Mesenchymal stem cell (in vitro differentiated cells and primary cell): ENCODE results near the gene MMP2.
A peak's percentile ranks its signal among the peaks of the same experiment; 100 is the strongest.

Experiments
- DNase-seq: peaks from one replicate; pipeline ENCODE4 v3.0.0-alpha.2; 2013
- H2AFZ ChIP-seq: one replicate; pipeline ENCODE4 v1.6.1; 2013; ENCODE audit warnings: low read depth, mild to moderate bottlenecking, control low read depth, inconsistent platforms, low read length, moderate library complexity
- H2AK5ac ChIP-seq: 2 replicates; pipeline ENCODE4 v1.6.1; 2013; ENCODE audit warnings: low read length, moderate library complexity, mild to moderate bottlenecking, inconsistent platforms; ENCODE audit not compliant: severe bottlenecking
- H2BK120ac ChIP-seq: one replicate; pipeline ENCODE4 v1.6.1; 2013; ENCODE audit warnings: low read depth, mild to moderate bottlenecking, inconsistent platforms, low read length, moderate library complexity
- H2BK12ac ChIP-seq, 2 experiments: one replicate each; pipeline ENCODE4 v1.6.1; 2013; ENCODE audit warnings: inconsistent platforms in 2 of 2, low read length in 2 of 2, mild to moderate bottlenecking in 2 of 2, moderate library complexity in 2 of 2, control low read depth in 1 of 2
- H2BK15ac ChIP-seq: one replicate; pipeline ENCODE4 v1.6.1; 2013; ENCODE audit warnings: mild to moderate bottlenecking, low read depth, inconsistent platforms; ENCODE audit not compliant: poor library complexity, severe bottlenecking
- H2BK5ac ChIP-seq: 2 replicates; pipeline ENCODE4 v1.6.1; 2013; ENCODE audit warnings: low read depth, mild to moderate bottlenecking, low read length, control low read depth, inconsistent platforms; ENCODE audit not compliant: poor library complexity, severe bottlenecking
- H3K14ac ChIP-seq, 2 experiments: one replicate each; pipeline ENCODE4 v1.6.1; 2013; ENCODE audit warnings: inconsistent platforms in 2 of 2, low read length in 2 of 2, control low read depth in 1 of 2, mild to moderate bottlenecking in 1 of 2, moderate library complexity in 1 of 2
- H3K18ac ChIP-seq, 2 experiments: one replicate each; pipeline ENCODE4 v1.6.1; 2013; ENCODE audit warnings: inconsistent platforms in 2 of 2, low read length in 2 of 2, control low read depth in 1 of 2, low read depth in 1 of 2, mild to moderate bottlenecking in 1 of 2
- H3K23ac ChIP-seq, 2 experiments: one replicate each; pipeline ENCODE4 v1.6.1; 2013; ENCODE audit warnings: inconsistent platforms in 2 of 2, low read length in 2 of 2, mild to moderate bottlenecking in 2 of 2, moderate library complexity in 2 of 2, control low read depth in 1 of 2
- H3K27ac ChIP-seq: 2 replicates; pipeline ENCODE4 v1.5.1; 2013; ENCODE audit warnings: mild to moderate bottlenecking, moderate library complexity, low read length, control low read depth, inconsistent platforms; ENCODE audit not compliant: poor library complexity, severe bottlenecking
- H3K27me3 ChIP-seq, 2 experiments: 2 replicates each; pipeline versions ENCODE4 v1.6.1 to v1.7.0; 2013; ENCODE audit warnings: low read length in 2 of 2, mild to moderate bottlenecking in 2 of 2, moderate library complexity in 2 of 2, control low read depth in 1 of 2, inconsistent platforms in 1 of 2; ENCODE audit not compliant: control insufficient read depth in 1 of 2, insufficient read depth in 1 of 2
- H3K36me3 ChIP-seq, 2 experiments: 2 replicates each; pipeline versions ENCODE4 v1.6.1 to v1.7.0; 2013; ENCODE audit warnings: low read length in 2 of 2, control low read depth in 1 of 2, inconsistent platforms in 1 of 2, low read depth in 1 of 2, mild to moderate bottlenecking in 1 of 2; ENCODE audit not compliant: insufficient read depth in 2 of 2, control insufficient read depth in 1 of 2
- H3K4ac ChIP-seq, 2 experiments: one replicate each; pipeline ENCODE4 v1.6.1; 2013; ENCODE audit warnings: inconsistent platforms in 2 of 2, low read length in 2 of 2, mild to moderate bottlenecking in 2 of 2, moderate library complexity in 2 of 2, control low read depth in 1 of 2, low read depth in 1 of 2
- H3K4me1 ChIP-seq: 2 replicates; pipeline ENCODE4 v1.6.1; 2013; ENCODE audit warnings: low read depth, low read length, control low read depth; ENCODE audit not compliant: control insufficient read depth, insufficient read depth
- H3K4me2 ChIP-seq: 2 replicates; pipeline ENCODE4 v1.6.1; 2013; ENCODE audit warnings: low read length, mild to moderate bottlenecking, inconsistent platforms; ENCODE audit not compliant: poor library complexity, severe bottlenecking
- H3K4me3 ChIP-seq, 2 experiments: 2 replicates each; pipeline versions ENCODE4 v1.5.1 to v1.7.0; 2013; ENCODE audit warnings: low read length in 2 of 2, mild to moderate bottlenecking in 2 of 2, control low read depth in 1 of 2, low read depth in 1 of 2; ENCODE audit not compliant: insufficient read depth in 1 of 2
- H3K79me1 ChIP-seq: replicated peaks from 2 replicates; pipeline ENCODE4 v1.6.1; 2013; ENCODE audit warnings: mild to moderate bottlenecking, control low read depth, low read length, inconsistent platforms; ENCODE audit not compliant: poor library complexity, severe bottlenecking
- H3K9ac ChIP-seq: 2 replicates; pipeline ENCODE4 v1.7.0; 2013; ENCODE audit warnings: mild to moderate bottlenecking, low read length, moderate library complexity
- H3K9me3 ChIP-seq: 2 replicates; pipeline ENCODE4 v1.7.0; 2013; ENCODE audit warnings: mild to moderate bottlenecking, low read length; ENCODE audit not compliant: control insufficient read depth
- H4K8ac ChIP-seq: one replicate; pipeline ENCODE4 v1.6.1; 2013; ENCODE audit warnings: inconsistent platforms, mild to moderate bottlenecking, low read length, moderate library complexity
- H4K91ac ChIP-seq: one replicate; pipeline ENCODE4 v1.6.1; 2013; ENCODE audit warnings: mild to moderate bottlenecking, low read length, inconsistent platforms
- WGBS: methylation state at CpG from one replicate; pipeline ENCODE4 v1.1.7; 2013; ENCODE audit warnings: mixed read lengths; 5-methylcytosine and 5-hydroxymethylcytosine counted together

Gene MMP2

GRCh38 chr16:55496509-55497145 lies 17.6 kb downstream of the MMP2 start:
- no peak for DNase-seq
- Histone ChIP-seq H2BK120ac (peak overlapping the region; percentile 15), H3K79me1 (peaks cover 1% of the 10 kb centered on the region), H3K18ac (no peak overlapping the region), H2BK5ac (no peak overlapping the region), H2AFZ (no peak overlapping the region), H3K27ac (no peak overlapping the region), H3K9me3 (no peaks in the 10 kb centered on the region), H3K36me3 (peaks cover 25 to 99% of the 10 kb centered on the region in 2 experiments), H3K4me2 (no peak overlapping the region), H4K91ac (peak overlapping the region; percentile 30), H3K27me3 (no peaks in the 10 kb centered on the region), H3K9ac (peak overlapping the region; percentile 75), H4K8ac (no peak overlapping the region), H3K4me1 (peaks cover 22% of the 10 kb centered on the region), H2BK15ac (no peak overlapping the region), H3K23ac (peak overlapping the region in 1 of 2 experiments; percentile 9), H3K4me3 (no peak overlapping the region), H3K4ac (no peak overlapping the region), H2AK5ac (no peak overlapping the region), H2BK12ac (peak overlapping the region in 1 of 2 experiments; percentile 10), H3K14ac (no peak overlapping the region)
- whole genome bisulfite sequencing: 86% methylated on average over 7 of the region's 8 CpGs

- Histone ChIP-seq H2BK15ac (no peak overlapping the region), H2BK12ac (peak overlapping the region in 1 of 2 experiments; percentile 84), H4K8ac (no peak overlapping the region), H3K23ac (no peak overlapping the region), H3K4me1 (peaks cover 27% of the 10 kb centered on the region), H3K27ac (no peak overlapping the region), H3K9me3 (no peaks in the 10 kb centered on the region), H3K4me3 (no peak overlapping the region), H3K18ac (no peak overlapping the region), H3K9ac (peak overlapping the region; percentile 75), H3K4ac (no peak overlapping the region), H4K91ac (no peak overlapping the region), H3K4me2 (no peak overlapping the region), H2BK5ac (no peak overlapping the region), H3K14ac (no peak overlapping the region), H2AK5ac (peak overlapping the region; percentile 40), H2AFZ (no peak overlapping the region), H2BK120ac (no peak overlapping the region), H3K27me3 (no peaks in the 10 kb centered on the region), H3K79me1 (peaks cover 1% of the 10 kb centered on the region), H3K36me3 (peaks cover 22 to 100% of the 10 kb centered on the region in 2 experiments)
- 96% methylated on average over 5 of the region's 5 CpGs for WGBS
- no peak for DNase-seq
Measured at GRCh38 chr16:55497558-55497957, 18.6 kb downstream of the MMP2 start.

DNA sequence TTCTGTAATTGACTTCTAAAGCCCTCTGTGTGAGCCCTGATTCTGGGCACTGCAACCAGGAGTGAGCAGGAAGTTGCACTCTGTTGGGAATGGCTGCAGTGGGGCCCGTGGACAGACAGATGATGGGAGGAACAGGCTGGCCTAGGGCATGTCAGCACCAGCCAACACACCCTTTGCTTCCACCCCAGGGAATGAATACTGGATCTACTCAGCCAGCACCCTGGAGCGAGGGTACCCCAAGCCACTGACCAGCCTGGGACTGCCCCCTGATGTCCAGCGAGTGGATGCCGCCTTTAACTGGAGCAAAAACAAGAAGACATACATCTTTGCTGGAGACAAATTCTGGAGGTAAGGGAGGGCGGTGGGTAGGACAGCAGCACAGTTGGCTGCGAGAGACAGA lies 19.1 kb downstream of the MMP2 start:
- no peak overlapping the region for H3K4me3 ChIP-seq
- peaks cover 20 to 100% of the 10 kb centered on the region in 2 experiments for H3K36me3 ChIP-seq

GRCh38 chr16:55499281-55499680 lies 20.3 kb downstream of the MMP2 start:
- Histone ChIP-seq H3K4me3 (no peak overlapping the region), H3K4me1 (peaks cover 38% of the 10 kb centered on the region), H3K27ac (peak overlapping the region; percentile 94), H3K9me3 (no peaks in the 10 kb centered on the region), H2BK15ac (peak overlapping the region; percentile 15), H3K4ac (peak overlapping the region; percentile 3 to 19), H3K23ac (no peak overlapping the region), H3K36me3 (peaks cover 23 to 100% of the 10 kb centered on the region in 2 experiments), H2BK120ac (peak overlapping the region; percentile 21), H3K18ac (peak overlapping the region; percentile 46 to 79), H3K9ac (peak overlapping the region; percentile 75), H3K79me1 (peaks cover 1% of the 10 kb centered on the region), H3K4me2 (no peak overlapping the region), H3K14ac (peak overlapping the region in 1 of 2 experiments; percentile 72), H2BK12ac (peak overlapping the region; percentile 29 to 69), H4K8ac (no peak overlapping the region), H3K27me3 (no peaks in the 10 kb centered on the region), H2BK5ac (no peak overlapping the region), H4K91ac (peak overlapping the region; percentile 44), H2AFZ (no peak overlapping the region), H2AK5ac (peak overlapping the region; percentile 24)
- WGBS: 92% methylated on average over 2 of the region's 3 CpGs
- no peak for DNase-seq

More for the DNA sequence above, 19.1 kb downstream of the MMP2 start:
- Histone ChIP-seq H3K4ac (peak overlapping the region in 1 of 2 experiments; percentile 54), H4K8ac (peak overlapping the region; percentile 12), H3K27me3 (no peaks in the 10 kb centered on the region), H3K4me1 (peaks cover 32% of the 10 kb centered on the region), H2BK12ac (peak overlapping the region; percentile 84 to 94), H2AK5ac (peak overlapping the region; percentile 29), H2BK5ac (no peak overlapping the region), H2BK15ac (no peak overlapping the region), H3K23ac (no peak overlapping the region), H2AFZ (no peak overlapping the region), H2BK120ac (no peak overlapping the region), H3K9ac (peak overlapping the region; percentile 75), H3K18ac (peak overlapping the region in 1 of 2 experiments; percentile 90), H3K14ac (peak overlapping the region in 1 of 2 experiments; percentile 72), H3K4me2 (no peak overlapping the region), H3K79me1 (peaks cover 1% of the 10 kb centered on the region), H4K91ac (peak overlapping the region; percentile 61), H3K27ac (no peak overlapping the region), H3K9me3 (no peaks in the 10 kb centered on the region)
- WGBS: 90% methylated on average over 6 of the region's 6 CpGs
- no peak for DNase-seq
